RWPE1 (cell line): ENCODE data around the gene GALNT15.

Experiments used
- CTCF ChIA-PET: fragments of 350-600 bp; sonication (Branson Sonifier 250); formaldehyde crosslinking; extraction: SDS; loops from one replicate; lab custom pipeline; 2021; lab: Yijun Ruan, JAX
- POLR2A ChIA-PET: fragments of 400-600 bp; formaldehyde crosslinking; extraction: SDS; loops from one replicate; lab custom pipeline; 2020; ENCODE audit warnings: antibody characterized with exemption; ENCODE audit not compliant: low non-redundant PET; lab: Yijun Ruan, JAX
- DNase-seq: peaks from one replicate; pipeline ENCODE4 v3.0.0; 2012; ENCODE audit warnings: low spot score
- H3K27ac ChIP-seq: fragments of 450-650 bp; 2 replicates; pipeline ENCODE4 v1.5.1; 2017
- CTCF ChIP-seq: fragments of 450-650 bp; conservative IDR thresholded peaks from 2 replicates; pipeline ENCODE4 v1.5.1; 2017; ENCODE audit warnings: low read depth, mild to moderate bottlenecking

GALNT15 gene

GRCh38 chr3:16233806-16234205 lies 59.3 kb downstream of the GALNT15 start:
- POLR2A ChIA-PET = no interaction called here
- no peak overlapping the region for H3K27ac ChIP-seq
- DNase-seq = no peak
- CTCF ChIA-PET = no interaction called here
- TF ChIP-seq CTCF = no peak

GRCh38 chr3:16234281-16234680 lies 59.8 kb downstream of the GALNT15 start:
- ChIA-PET CTCF (no interaction called here), POLR2A (interaction anchor here (0.7 kb wide), 1 partner anchor 11 kb away, joined by 9 read pairs; no protein-coding TSS in a partner anchor)
- TF ChIP-seq CTCF = no peak
- no peak overlapping the region for H3K27ac ChIP-seq
- DNase-seq = no peak

GRCh38 chr3:16236030-16236639 lies 61.7 kb downstream of the GALNT15 start:
- CTCF ChIA-PET = no interaction called here
- no peak for DNase-seq
- no peak for TF ChIP-seq CTCF
- POLR2A ChIA-PET = no interaction called here
- no peak overlapping the region for H3K27ac ChIP-seq

- TF ChIP-seq CTCF = no peak
- POLR2A ChIA-PET = no interaction called here
These were observed 62.4 kb downstream of the GALNT15 start for GRCh38 chr3:16236856-16237393.

GRCh38 chr3:16239086-16239770 lies 64.7 kb downstream of the GALNT15 start:
- CTCF ChIA-PET = no interaction called here
- no peak for TF ChIP-seq CTCF
- POLR2A ChIA-PET = no interaction called here
- H3K27ac ChIP-seq = no peak overlapping the region
- DNase-seq = no peak

More at GRCh38 chr3:16236856-16237393, 62.4 kb downstream of the GALNT15 start:
- DNase-seq = no peak
- no peak overlapping the region for H3K27ac ChIP-seq
- CTCF ChIA-PET = no interaction called here

GRCh38 chr3:16239780-16240179 lies 65.3 kb downstream of the GALNT15 start:
- ChIA-PET POLR2A (no interaction called here), CTCF (no interaction called here)
- no peak for DNase-seq
- TF ChIP-seq CTCF = no peak
- no peak overlapping the region for H3K27ac ChIP-seq
